ENCODE data around the gene METTL27. TPM values are rescaled to one million over a fixed set of nuclear protein-coding genes. Genes with fewer than 3 reads are reported as not detected.
"Not testable (repeated sequence)": the region's sequence is repeated elsewhere in the genome, so short reads cannot be mapped to it uniquely, and the experiment has no call there.

Gene METTL27
- total RNA-seq, 2 experiments from 2014 or later, result 2.1 to 2.2 TPM

- ChIA-PET CTCF (interaction anchor here (0.6 to 1.2 kb wide), 3 partner anchors 10 to 164 kb away, joined by 3 to 5 read pairs (median 3); no protein-coding TSS in a partner anchor), POLR2A (no interaction called here)
- DNase-seq (no peak), ATAC-seq (no peak)
- Mint-ChIP-seq H3K36me3 (ENCODE audit: low read depth) (no peaks in the 10 kb centered on the region), H3K27me3 (peaks cover under 1% of the 10 kb centered on the region), H3K9me3 (ENCODE audit: low read depth) (no peaks in the 10 kb centered on the region), H3K27ac (no peak overlapping the region), H3K4me1 (no peaks in the 10 kb centered on the region), H3K4me3 (no peak overlapping the region)
- intact Hi-C loops (cut with DNase I, micrococcal nuclease), result no loop called here
These were observed 22.8 kb upstream of the METTL27 start for GRCh38 chr7:73864981-73865711.

- H3K9me3 Mint-ChIP-seq (ENCODE audit: low read depth), result no peaks in the 10 kb centered on the region
- CTCF ChIA-PET, result no interaction called here
- no peak overlapping the region for H3K27ac Mint-ChIP-seq
- H3K4me3 Mint-ChIP-seq, result no peak overlapping the region
- intact Hi-C loops (cut with DNase I, micrococcal nuclease), result no loop called here
- H3K36me3 Mint-ChIP-seq (ENCODE audit: low read depth), result no peaks in the 10 kb centered on the region
- POLR2A ChIA-PET, result no interaction called here
- ATAC-seq (no peak), DNase-seq (no peak)
- peaks cover 12% of the 10 kb centered on the region for H3K27me3 Mint-ChIP-seq
- H3K4me1 Mint-ChIP-seq, result no peaks in the 10 kb centered on the region
These were observed 19.0 kb upstream of the METTL27 start for GRCh38 chr7:73861305-73861704.

DNA sequence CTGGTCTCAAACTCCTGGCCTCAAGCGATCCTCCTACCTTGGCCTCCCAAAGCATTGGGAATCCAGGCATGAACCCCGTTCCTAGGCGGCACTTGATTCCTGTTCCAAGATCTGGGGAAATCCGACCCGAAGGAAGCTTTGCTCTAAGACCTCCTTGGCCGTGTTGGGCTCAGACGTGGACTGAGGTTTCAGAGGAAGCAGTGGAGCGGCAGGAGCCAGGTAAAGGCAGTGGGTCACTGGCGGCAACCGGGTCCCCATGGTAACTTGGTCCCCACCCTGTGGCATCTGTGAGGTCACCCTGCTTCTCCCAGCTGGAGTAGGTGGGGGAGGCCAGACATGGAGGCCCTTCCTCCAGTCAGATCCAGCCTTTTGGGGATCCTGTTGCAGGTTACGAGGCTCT, 18.5 kb upstream of the METTL27 start, which contains the start of gene TMEM270:
Gene TMEM270, plus strand, starts transcription at position 301 of the 400 bp plus-strand sequence. Its CDS starts 36 bp downstream, at position 337.
- CTCF ChIA-PET, result no interaction called here
- POLR2A ChIA-PET, result no interaction called here
- peaks cover 12% of the 10 kb centered on the region for H3K27me3 Mint-ChIP-seq
- DNase-seq, result no peak
- no peaks in the 10 kb centered on the region for H3K9me3 Mint-ChIP-seq (ENCODE audit: low read depth)
- H3K27ac Mint-ChIP-seq, result no peak within 1 kb of the TSS
- intact Hi-C loops (cut with DNase I, micrococcal nuclease), result no loop called here
- no peaks in the 10 kb centered on the region for H3K36me3 Mint-ChIP-seq (ENCODE audit: low read depth)
- H3K4me3 Mint-ChIP-seq, result no peak within 1 kb of the TSS
- no peak for ATAC-seq
- peaks cover under 1% of the 10 kb centered on the region for H3K4me1 Mint-ChIP-seq

GRCh38 chr7:73858807-73859206, 16.5 kb upstream of the METTL27 start:
- ChIA-PET POLR2A (no interaction called here), CTCF (interaction anchor here (1.0 kb wide), 1 partner anchor 127 kb away, joined by 4 read pairs; no protein-coding TSS in a partner anchor)
- no peak for DNase-seq
- intact Hi-C loops (cut with DNase I, micrococcal nuclease), result loop anchor here in 1 of 2 experiments (10.0 kb wide), 2 partner anchors 254 to 334 kb away; partner anchors contain the start of gene BAZ1B
- no peak for ATAC-seq
- H3K36me3 Mint-ChIP-seq (ENCODE audit: low read depth), result no peaks in the 10 kb centered on the region
- peaks cover 6% of the 10 kb centered on the region for H3K4me1 Mint-ChIP-seq
- no peak overlapping the region for H3K4me3 Mint-ChIP-seq
- H3K27me3 Mint-ChIP-seq, result peaks cover 17% of the 10 kb centered on the region
- no peaks in the 10 kb centered on the region for H3K9me3 Mint-ChIP-seq (ENCODE audit: low read depth)
- H3K27ac Mint-ChIP-seq, result no peak overlapping the region

GRCh38 chr7:73856941-73857340, 14.6 kb upstream of the METTL27 start:
- intact Hi-C loops (cut with DNase I, micrococcal nuclease), result loop anchor here in 1 of 2 experiments (10.0 kb wide), 2 partner anchors 252 to 332 kb away; partner anchors contain the start of gene BAZ1B
- H3K27me3 Mint-ChIP-seq, result peaks cover 21% of the 10 kb centered on the region
- no peak for DNase-seq
- H3K27ac Mint-ChIP-seq, result no peak overlapping the region
- ChIA-PET CTCF (interaction anchor here (0.6 to 1.3 kb wide), 3 partner anchors 13 to 47 kb away, joined by 3 to 8 read pairs (median 4); no protein-coding TSS in a partner anchor), POLR2A (no interaction called here)
- no peaks in the 10 kb centered on the region for H3K36me3 Mint-ChIP-seq (ENCODE audit: low read depth)
- no peaks in the 10 kb centered on the region for H3K9me3 Mint-ChIP-seq (ENCODE audit: low read depth)
- ATAC-seq, result no peak
- H3K4me3 Mint-ChIP-seq, result no peak overlapping the region
- peaks cover 13% of the 10 kb centered on the region for H3K4me1 Mint-ChIP-seq

- POLR2A ChIA-PET, result no interaction called here
- no peaks in the 10 kb centered on the region for H3K9me3 Mint-ChIP-seq (ENCODE audit: low read depth)
- no peak for ATAC-seq
- intact Hi-C loops (cut with DNase I, micrococcal nuclease), result loop anchor here (5.0 to 10.0 kb wide), 3 partner anchors 248 to 328 kb away; partner anchors contain the start of genes BAZ1B (in 1 of the 2) and EIF4H (in 1 of the 2)
- H3K27ac Mint-ChIP-seq, result no peak overlapping the region
- no peak overlapping the region for H3K4me3 Mint-ChIP-seq
- no peak for DNase-seq
- no peaks in the 10 kb centered on the region for H3K36me3 Mint-ChIP-seq (ENCODE audit: low read depth)
- peaks cover 33% of the 10 kb centered on the region for H3K4me1 Mint-ChIP-seq
- H3K27me3 Mint-ChIP-seq, result peaks cover 15% of the 10 kb centered on the region
- CTCF ChIA-PET, result interaction anchor here (3.1 kb wide), 1 partner anchor 41 kb away, joined by 15 read pairs; no protein-coding TSS in a partner anchor
These were observed 10.2 kb upstream of the METTL27 start for GRCh38 chr7:73852500-73852899.

DNA sequence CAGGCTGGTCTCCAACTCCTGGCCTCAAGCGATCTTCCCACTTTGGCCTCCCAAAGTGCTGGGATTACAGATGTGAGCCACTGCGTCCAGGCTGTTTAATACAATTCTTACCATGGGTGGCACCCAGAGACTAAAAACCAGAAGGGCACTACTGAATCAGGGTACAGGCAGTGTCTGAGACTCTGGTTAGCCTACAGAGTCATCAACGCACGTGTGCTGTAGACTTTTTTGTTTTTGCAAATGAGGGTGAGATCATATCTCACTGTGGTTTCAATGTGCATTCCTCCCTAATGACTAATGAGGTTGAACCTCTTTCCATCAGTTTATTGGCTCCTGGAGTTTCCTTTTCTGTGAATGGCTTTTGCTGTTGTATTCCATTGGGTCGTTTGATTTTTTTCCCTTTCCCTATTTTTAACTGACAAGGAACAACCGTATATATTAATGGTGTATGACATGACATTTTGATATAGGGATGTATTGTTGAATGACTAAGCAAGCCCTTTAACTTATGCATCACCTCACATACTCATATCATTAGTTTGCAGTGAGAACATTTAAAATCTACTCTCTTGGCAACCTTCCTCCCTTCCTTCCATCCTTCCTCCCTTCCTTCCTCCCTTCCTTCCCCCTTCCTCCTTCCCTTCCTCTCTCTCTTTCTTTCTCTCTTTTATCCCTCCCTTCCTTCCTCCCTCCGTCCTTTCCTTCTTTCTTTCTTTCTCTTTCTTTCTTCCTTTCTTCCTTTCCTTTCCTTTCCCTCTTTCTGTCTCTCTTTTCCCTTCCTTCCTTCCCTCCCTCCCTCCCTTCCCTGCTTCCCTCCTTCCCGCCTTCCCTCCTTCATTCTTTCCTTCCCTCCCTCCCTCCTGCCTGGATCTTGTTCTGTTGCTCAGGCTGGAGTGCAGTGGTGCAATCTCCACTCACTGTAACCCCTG, 9.4 kb upstream of the METTL27 start:
- Mint-ChIP-seq H3K36me3 (ENCODE audit: low read depth) (no peaks in the 10 kb centered on the region), H3K4me1 (peaks cover 33% of the 10 kb centered on the region), H3K27ac (peak overlapping the region; percentile 65), H3K4me3 (no peak overlapping the region), H3K9me3 (ENCODE audit: low read depth) (no peaks in the 10 kb centered on the region), H3K27me3 (peaks cover 13% of the 10 kb centered on the region)
- intact Hi-C loops (cut with DNase I, micrococcal nuclease), result loop anchor here (1.0 to 10.0 kb wide), 6 partner anchors 113 to 327 kb away; partner anchors contain the start of genes ABHD11 (in 1 of the 2), BAZ1B (in 1 of the 2), EIF4H (in 1 of the 2) and TBL2 (in 1 of the 2)
- ATAC-seq (peak; percentile 96), DNase-seq (peak; percentile 60)
- ChIA-PET CTCF (interaction anchor here (0.8 to 1.0 kb wide), 2 partner anchors 9 to 113 kb away, joined by 4 read pairs; partner anchors contain the start of genes ABHD11 and METTL27), POLR2A (no interaction called here)

DNA sequence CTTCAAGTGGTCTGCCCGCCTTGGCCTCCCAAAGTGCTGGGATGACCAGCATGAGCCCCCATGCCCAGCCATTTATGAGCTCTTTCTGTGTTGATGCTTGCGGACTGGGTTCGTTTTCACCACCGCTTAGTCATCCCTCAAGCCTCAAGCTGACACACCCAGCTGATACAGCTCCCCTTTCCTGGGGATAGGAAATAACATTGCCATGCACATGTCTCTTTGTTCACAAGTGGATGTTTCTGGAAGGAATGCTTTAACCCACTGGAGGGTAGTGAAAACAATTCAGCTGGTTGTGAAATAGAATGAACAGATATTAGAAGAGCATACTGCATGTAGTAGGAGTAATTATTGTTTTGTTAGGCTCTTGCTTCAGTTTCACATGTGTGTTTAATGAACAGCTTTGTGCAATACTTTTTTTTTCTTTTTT, 8.5 kb upstream of the METTL27 start:
- CTCF ChIA-PET, result interaction anchor here (0.7 to 1.0 kb wide), 5 partner anchors 8 to 186 kb away, joined by 3 to 4 read pairs (median 3); partner anchors contain the start of genes ABHD11 and METTL27
- DNase-seq (peak; percentile 26), ATAC-seq (no peak)
- H3K4me3 Mint-ChIP-seq, result no peak overlapping the region
- H3K9me3 Mint-ChIP-seq (ENCODE audit: low read depth), result no peaks in the 10 kb centered on the region
- H3K36me3 Mint-ChIP-seq (ENCODE audit: low read depth), result no peaks in the 10 kb centered on the region
- no peak overlapping the region for H3K27ac Mint-ChIP-seq
- intact Hi-C loops (cut with DNase I, micrococcal nuclease), result loop anchor here (1.0 to 10.0 kb wide), 6 partner anchors 112 to 326 kb away; partner anchors contain the start of genes ABHD11 (in 1 of the 2), BAZ1B (in 1 of the 2), EIF4H (in 1 of the 2) and TBL2 (in 1 of the 2)
- H3K27me3 Mint-ChIP-seq, result peaks cover 11% of the 10 kb centered on the region
- POLR2A ChIA-PET, result interaction anchor here (0.7 kb wide), 1 partner anchor 296 kb away, joined by 3 read pairs; no protein-coding TSS in a partner anchor
- H3K4me1 Mint-ChIP-seq, result peaks cover 32% of the 10 kb centered on the region

- intact Hi-C loops (cut with DNase I, micrococcal nuclease), result no loop called here
- peaks cover 2% of the 10 kb centered on the region for H3K27me3 Mint-ChIP-seq
- DNase-seq (no peak), ATAC-seq (no peak)
- H3K4me3 Mint-ChIP-seq, result no peak overlapping the region
- peaks cover 29% of the 10 kb centered on the region for H3K4me1 Mint-ChIP-seq
- ChIA-PET CTCF (no interaction called here), POLR2A (interaction anchor here (0.6 kb wide), 1 partner anchor 11 kb away, joined by 3 read pairs; no protein-coding TSS in a partner anchor)
- H3K27ac Mint-ChIP-seq, result no peak overlapping the region
- no peaks in the 10 kb centered on the region for H3K9me3 Mint-ChIP-seq (ENCODE audit: low read depth)
- no peaks in the 10 kb centered on the region for H3K36me3 Mint-ChIP-seq (ENCODE audit: low read depth)
These were observed 5.8 kb upstream of the METTL27 start for GRCh38 chr7:73847941-73848723.

GRCh38 chr7:73845701-73846195, 3.4 kb upstream of the METTL27 start:
- ATAC-seq; H3K27me3 Mint-ChIP-seq; H3K36me3 Mint-ChIP-seq (ENCODE audit: low read depth); intact Hi-C loops (cut with DNase I, micrococcal nuclease); H3K4me3 Mint-ChIP-seq; DNase-seq; H3K9me3 Mint-ChIP-seq (ENCODE audit: low read depth); H3K27ac Mint-ChIP-seq; POLR2A ChIA-PET: not testable (repeated sequence)
- peaks cover 14% of the 10 kb centered on the region for H3K4me1 Mint-ChIP-seq
- CTCF ChIA-PET, result interaction anchor here (1.0 kb wide), 1 partner anchor 9 kb away, joined by 4 read pairs; no protein-coding TSS in a partner anchor

Measured in activated CD4-positive, alpha-beta T cell treated with anti-CD3 and anti-CD28 coated beads for 36 hours (primary cell).